Activated naive CD4-positive, alpha-beta T cell treated with anti-CD3 and anti-CD28 coated beads, Interleukin-2, amount 10 ng/mL, durations not matched to agents 7 days and 5 days (primary cell): ENCODE data around the gene LRPPRC.

Experiments
- CTCF ChIA-PET: fragments of 350-600 bp; sonication (Branson Sonifier 250); formaldehyde crosslinking; loops from one replicate; lab custom pipeline; 2021; ENCODE audit warnings: antibody characterized with exemption; lab: Charles Lee
- DNase-seq: peaks from one replicate; pipeline ENCODE4 v3.0.0-alpha.2; 2020
- H3K27ac Mint-ChIP-seq: one replicate; pipeline ENCODE4 v1.8.0; 2021; ENCODE audit warnings: mild to moderate bottlenecking, moderate library complexity, mixed read lengths
- H3K27me3 Mint-ChIP-seq: one replicate; pipeline ENCODE4 v1.8.0; 2021; ENCODE audit warnings: mild to moderate bottlenecking, mixed read lengths
- H3K36me3 Mint-ChIP-seq: one replicate; pipeline ENCODE4 v1.8.0; 2021; ENCODE audit warnings: mixed read lengths
- H3K4me1 Mint-ChIP-seq: one replicate; pipeline ENCODE4 v1.8.0; 2021; ENCODE audit warnings: mixed read lengths
- H3K4me3 Mint-ChIP-seq: one replicate; pipeline ENCODE4 v1.8.0; 2021; ENCODE audit warnings: mild to moderate bottlenecking, moderate library complexity, mixed read lengths
- H3K9me3 Mint-ChIP-seq: one replicate; pipeline ENCODE4 v1.8.0; 2021; ENCODE audit warnings: mixed read lengths

LRPPRC gene

GRCh38 chr2:43948370-43948769, 47.4 kb downstream of the LRPPRC start:
- DNase-seq, result no peak
- Mint-ChIP-seq H3K4me1 (no peaks in the 10 kb centered on the region), H3K36me3 (peaks cover 48% of the 10 kb centered on the region), H3K27ac (no peak overlapping the region), H3K27me3 (no peaks in the 10 kb centered on the region), H3K9me3 (no peaks in the 10 kb centered on the region), H3K4me3 (no peak overlapping the region)
- CTCF ChIA-PET, result no interaction called here

GRCh38 chr2:43946685-43947084, 49.1 kb downstream of the LRPPRC start:
- peaks cover 45% of the 10 kb centered on the region for H3K36me3 Mint-ChIP-seq
- CTCF ChIA-PET, result no interaction called here

GRCh38 chr2:43945439-43945838, 50.4 kb downstream of the LRPPRC start:
- no peak overlapping the region for H3K27ac Mint-ChIP-seq
- H3K27me3 Mint-ChIP-seq, result no peaks in the 10 kb centered on the region
- CTCF ChIA-PET, result no interaction called here
- DNase-seq, result no peak
- H3K4me3 Mint-ChIP-seq, result no peak overlapping the region
- no peaks in the 10 kb centered on the region for H3K4me1 Mint-ChIP-seq
- peaks cover 48% of the 10 kb centered on the region for H3K36me3 Mint-ChIP-seq
- no peaks in the 10 kb centered on the region for H3K9me3 Mint-ChIP-seq

More at GRCh38 chr2:43946685-43947084, 49.1 kb downstream of the LRPPRC start:
- H3K9me3 Mint-ChIP-seq, result no peaks in the 10 kb centered on the region
- H3K4me1 Mint-ChIP-seq, result no peaks in the 10 kb centered on the region
- no peak for DNase-seq
- no peak overlapping the region for H3K4me3 Mint-ChIP-seq
- H3K27me3 Mint-ChIP-seq, result no peaks in the 10 kb centered on the region
- no peak overlapping the region for H3K27ac Mint-ChIP-seq

GRCh38 chr2:43944915-43945314, 50.9 kb downstream of the LRPPRC start:
- no peaks in the 10 kb centered on the region for H3K9me3 Mint-ChIP-seq
- H3K36me3 Mint-ChIP-seq, result peaks cover 45% of the 10 kb centered on the region
- CTCF ChIA-PET, result no interaction called here
- no peak for DNase-seq
- no peak overlapping the region for H3K4me3 Mint-ChIP-seq
- H3K27ac Mint-ChIP-seq, result no peak overlapping the region
- H3K4me1 Mint-ChIP-seq, result no peaks in the 10 kb centered on the region
- H3K27me3 Mint-ChIP-seq, result no peaks in the 10 kb centered on the region

- no peak for DNase-seq
- no peaks in the 10 kb centered on the region for H3K9me3 Mint-ChIP-seq
- peaks cover 41% of the 10 kb centered on the region for H3K36me3 Mint-ChIP-seq
- no peak overlapping the region for H3K4me3 Mint-ChIP-seq
- H3K4me1 Mint-ChIP-seq, result no peaks in the 10 kb centered on the region
- no peaks in the 10 kb centered on the region for H3K27me3 Mint-ChIP-seq
- no peak overlapping the region for H3K27ac Mint-ChIP-seq
- CTCF ChIA-PET, result no interaction called here
Measured at GRCh38 chr2:43943809-43944452, 51.9 kb downstream of the LRPPRC start.

- Mint-ChIP-seq H3K27ac (no peak overlapping the region), H3K36me3 (peaks cover 37% of the 10 kb centered on the region), H3K9me3 (no peaks in the 10 kb centered on the region), H3K27me3 (no peaks in the 10 kb centered on the region), H3K4me1 (no peaks in the 10 kb centered on the region), H3K4me3 (no peak overlapping the region)
- no peak for DNase-seq
- CTCF ChIA-PET, result interaction anchor here (1.2 kb wide), 1 partner anchor 8 kb away, joined by 3 read pairs; no protein-coding TSS in a partner anchor
Measured at GRCh38 chr2:43943323-43943722, 52.5 kb downstream of the LRPPRC start.

GRCh38 chr2:43942881-43943280, 52.9 kb downstream of the LRPPRC start:
- H3K36me3 Mint-ChIP-seq, result peaks cover 34% of the 10 kb centered on the region
- H3K27me3 Mint-ChIP-seq, result no peaks in the 10 kb centered on the region
- no peak overlapping the region for H3K4me3 Mint-ChIP-seq
- H3K4me1 Mint-ChIP-seq, result no peaks in the 10 kb centered on the region
- no peaks in the 10 kb centered on the region for H3K9me3 Mint-ChIP-seq
- CTCF ChIA-PET, result interaction anchor here (1.2 kb wide), 1 partner anchor 8 kb away, joined by 3 read pairs; no protein-coding TSS in a partner anchor
- DNase-seq, result no peak
- no peak overlapping the region for H3K27ac Mint-ChIP-seq

GRCh38 chr2:43941966-43942365, 53.8 kb downstream of the LRPPRC start:
- no peak overlapping the region for H3K27ac Mint-ChIP-seq
- no peak for DNase-seq
- peaks cover 28% of the 10 kb centered on the region for H3K36me3 Mint-ChIP-seq
- no peaks in the 10 kb centered on the region for H3K4me1 Mint-ChIP-seq
- CTCF ChIA-PET, result interaction anchor here (0.6 to 1.2 kb wide), 2 partner anchors 9 to 64 kb away, joined by 3 read pairs; no protein-coding TSS in a partner anchor
- no peaks in the 10 kb centered on the region for H3K27me3 Mint-ChIP-seq
- no peaks in the 10 kb centered on the region for H3K9me3 Mint-ChIP-seq
- no peak overlapping the region for H3K4me3 Mint-ChIP-seq

- H3K4me3 Mint-ChIP-seq, result no peak overlapping the region
- no peak for DNase-seq
- H3K36me3 Mint-ChIP-seq, result peaks cover 26% of the 10 kb centered on the region
- CTCF ChIA-PET, result interaction anchor here (0.6 kb wide), 1 partner anchor 63 kb away, joined by 3 read pairs; no protein-coding TSS in a partner anchor
- no peaks in the 10 kb centered on the region for H3K4me1 Mint-ChIP-seq
- H3K27ac Mint-ChIP-seq, result no peak overlapping the region
- no peaks in the 10 kb centered on the region for H3K9me3 Mint-ChIP-seq
- H3K27me3 Mint-ChIP-seq, result no peaks in the 10 kb centered on the region
Measured at GRCh38 chr2:43941359-43941758, 54.4 kb downstream of the LRPPRC start.

GRCh38 chr2:43939695-43940256, 56.0 kb downstream of the LRPPRC start:
- no peak for DNase-seq
- Mint-ChIP-seq H3K27ac (no peak overlapping the region), H3K9me3 (no peaks in the 10 kb centered on the region), H3K27me3 (no peaks in the 10 kb centered on the region), H3K36me3 (peaks cover 15% of the 10 kb centered on the region), H3K4me3 (no peak overlapping the region), H3K4me1 (no peaks in the 10 kb centered on the region)
- CTCF ChIA-PET, result no interaction called here

- no peak for DNase-seq
- Mint-ChIP-seq H3K4me3 (no peak overlapping the region), H3K27ac (no peak overlapping the region), H3K27me3 (no peaks in the 10 kb centered on the region), H3K36me3 (peaks cover 19% of the 10 kb centered on the region), H3K4me1 (no peaks in the 10 kb centered on the region), H3K9me3 (no peaks in the 10 kb centered on the region)
- CTCF ChIA-PET, result interaction anchor here (0.6 kb wide), 1 partner anchor 357 kb away, joined by 3 read pairs; no protein-coding TSS in a partner anchor
Measured at GRCh38 chr2:43937269-43937820, 58.4 kb downstream of the LRPPRC start.

- Mint-ChIP-seq H3K27me3 (no peaks in the 10 kb centered on the region), H3K9me3 (no peaks in the 10 kb centered on the region), H3K36me3 (peaks cover 32% of the 10 kb centered on the region), H3K27ac (no peak overlapping the region), H3K4me3 (no peak overlapping the region), H3K4me1 (no peaks in the 10 kb centered on the region)
- no peak for DNase-seq
- CTCF ChIA-PET, result no interaction called here
Measured at GRCh38 chr2:43934567-43934966, 61.2 kb downstream of the LRPPRC start.

- Mint-ChIP-seq H3K4me3 (no peak overlapping the region), H3K27me3 (no peaks in the 10 kb centered on the region), H3K36me3 (peaks cover 44% of the 10 kb centered on the region), H3K9me3 (no peaks in the 10 kb centered on the region), H3K27ac (no peak overlapping the region), H3K4me1 (peaks cover 4% of the 10 kb centered on the region)
- no peak for DNase-seq
- CTCF ChIA-PET, result interaction anchor here (0.8 kb wide), 1 partner anchor 54 kb away, joined by 3 read pairs; no protein-coding TSS in a partner anchor
Measured at GRCh38 chr2:43931293-43931692, 64.5 kb downstream of the LRPPRC start.

GRCh38 chr2:43927442-43927841, 68.3 kb downstream of the LRPPRC start:
- peak overlapping the region; percentile 5 for H3K4me3 Mint-ChIP-seq
- CTCF ChIA-PET, result no interaction called here
- peaks cover 4% of the 10 kb centered on the region for H3K4me1 Mint-ChIP-seq
- no peak for DNase-seq
- H3K9me3 Mint-ChIP-seq, result no peaks in the 10 kb centered on the region
- H3K27me3 Mint-ChIP-seq, result no peaks in the 10 kb centered on the region
- peaks cover 41% of the 10 kb centered on the region for H3K36me3 Mint-ChIP-seq
- H3K27ac Mint-ChIP-seq, result peak overlapping the region; percentile 9

- H3K27ac Mint-ChIP-seq, result no peak overlapping the region
- H3K4me1 Mint-ChIP-seq, result peaks cover 4% of the 10 kb centered on the region
- CTCF ChIA-PET, result no interaction called here
- no peak overlapping the region for H3K4me3 Mint-ChIP-seq
- no peaks in the 10 kb centered on the region for H3K27me3 Mint-ChIP-seq
- H3K36me3 Mint-ChIP-seq, result peaks cover 35% of the 10 kb centered on the region
- DNase-seq, result no peak
- H3K9me3 Mint-ChIP-seq, result no peaks in the 10 kb centered on the region
Measured at GRCh38 chr2:43925431-43925830, 70.4 kb downstream of the LRPPRC start.
